ENCODE results near the gene GTF2B. TPM values are rescaled to one million over a fixed set of nuclear protein-coding genes. Genes with fewer than 3 reads are reported as not detected.
A peak's percentile ranks its signal among the peaks of the same experiment; 100 is the strongest.
"Not testable (repeated sequence)": the region's sequence is repeated elsewhere in the genome, so short reads cannot be mapped to it uniquely, and the experiment has no call there.

The GTF2B gene
- total RNA-seq, 2 experiments from 2014 or later: 36.5 to 38.8 TPM

GRCh38 chr1:88911800-88912199 lies 20.4 kb upstream of the GTF2B start:
- Mint-ChIP-seq H3K4me1 (ENCODE audit: low read depth) (peaks cover 21% of the 10 kb centered on the region), H3K36me3 (ENCODE audit: low read depth) (peaks cover 12% of the 10 kb centered on the region), H3K9me3 (ENCODE audit: insufficient read depth) (peaks cover 15% of the 10 kb centered on the region)
- H3K27ac Mint-ChIP-seq; H3K4me3 Mint-ChIP-seq; POLR2A ChIA-PET; H3K27me3 Mint-ChIP-seq (ENCODE audit: low read depth); ATAC-seq; DNase-seq: not testable (repeated sequence)
- CTCF ChIA-PET: interaction anchor here (0.7 to 1.6 kb wide), 3 partner anchors 11 to 13 kb away, joined by 3 read pairs; no protein-coding TSS in a partner anchor

GRCh38 chr1:88911161-88911560 lies 19.8 kb upstream of the GTF2B start:
- Mint-ChIP-seq H3K36me3 (ENCODE audit: low read depth) (peaks cover 6% of the 10 kb centered on the region), H3K9me3 (ENCODE audit: insufficient read depth) (peaks cover 9% of the 10 kb centered on the region), H3K4me1 (ENCODE audit: low read depth) (peaks cover 20% of the 10 kb centered on the region), H3K4me3 (no peak overlapping the region), H3K27me3 (ENCODE audit: low read depth) (no peaks in the 10 kb centered on the region), H3K27ac (no peak overlapping the region)
- DNase-seq (no peak), ATAC-seq (no peak)
- ChIA-PET CTCF (interaction anchor here (0.8 to 1.6 kb wide), 2 partner anchors 11 to 13 kb away, joined by 3 read pairs; no protein-coding TSS in a partner anchor), POLR2A (no interaction called here)

GRCh38 chr1:88910401-88910800 lies 19.0 kb upstream of the GTF2B start:
- no peak overlapping the region for H3K4me3 Mint-ChIP-seq
- H3K9me3 Mint-ChIP-seq (ENCODE audit: insufficient read depth): peaks cover 4% of the 10 kb centered on the region
- no peaks in the 10 kb centered on the region for H3K27me3 Mint-ChIP-seq (ENCODE audit: low read depth)
- no peak for DNase-seq
- CTCF ChIA-PET: interaction anchor here (1.6 kb wide), 1 partner anchor 10 kb away, joined by 3 read pairs; no protein-coding TSS in a partner anchor
- no peak for ATAC-seq
- H3K27ac Mint-ChIP-seq: no peak overlapping the region
- no peaks in the 10 kb centered on the region for H3K36me3 Mint-ChIP-seq (ENCODE audit: low read depth)
- H3K4me1 Mint-ChIP-seq (ENCODE audit: low read depth): peaks cover 20% of the 10 kb centered on the region
- POLR2A ChIA-PET: no interaction called here

GRCh38 chr1:88900883-88901282 lies 9.5 kb upstream of the GTF2B start:
- DNase-seq (no peak), ATAC-seq (no peak)
- ChIA-PET POLR2A (interaction anchor here (2.4 kb wide), 1 partner anchor 10 kb away, joined by 6 read pairs; the partner anchor contains the start of gene GTF2B), CTCF (interaction anchor here (0.9 kb wide), 1 partner anchor 10 kb away, joined by 3 read pairs; no protein-coding TSS in a partner anchor)
- Mint-ChIP-seq H3K4me3 (no peak overlapping the region), H3K36me3 (ENCODE audit: low read depth) (no peaks in the 10 kb centered on the region), H3K9me3 (ENCODE audit: insufficient read depth) (no peaks in the 10 kb centered on the region), H3K4me1 (ENCODE audit: low read depth) (no peaks in the 10 kb centered on the region), H3K27me3 (ENCODE audit: low read depth) (no peaks in the 10 kb centered on the region), H3K27ac (no peak overlapping the region)

- DNase-seq (no peak), ATAC-seq (no peak)
- H3K4me3 Mint-ChIP-seq: no peak overlapping the region
- no peaks in the 10 kb centered on the region for H3K36me3 Mint-ChIP-seq (ENCODE audit: low read depth)
- ChIA-PET POLR2A (no interaction called here), CTCF (no interaction called here)
- no peak overlapping the region for H3K27ac Mint-ChIP-seq
- no peaks in the 10 kb centered on the region for H3K9me3 Mint-ChIP-seq (ENCODE audit: insufficient read depth)
- no peaks in the 10 kb centered on the region for H3K27me3 Mint-ChIP-seq (ENCODE audit: low read depth)
- peaks cover 10% of the 10 kb centered on the region for H3K4me1 Mint-ChIP-seq (ENCODE audit: low read depth)
Measured at GRCh38 chr1:88897070-88897730, 5.8 kb upstream of the GTF2B start.

GRCh38 chr1:88892357-88892877 lies 1.1 kb upstream of the GTF2B start:
- ATAC-seq: no peak
- POLR2A ChIA-PET: interaction anchor here (1.2 to 2.6 kb wide), 2 partner anchors 208 to 365 kb away, joined by 3 to 23 read pairs; partner anchors contain the start of gene PKN2
- peak; percentile 36 for DNase-seq
- Mint-ChIP-seq H3K4me3 (peak overlapping the region; percentile 90), H3K9me3 (ENCODE audit: insufficient read depth) (no peaks in the 10 kb centered on the region), H3K27me3 (ENCODE audit: low read depth) (no peaks in the 10 kb centered on the region), H3K27ac (peak overlapping the region; percentile 90), H3K4me1 (ENCODE audit: low read depth) (peaks cover 43% of the 10 kb centered on the region), H3K36me3 (ENCODE audit: low read depth) (peaks cover 16% of the 10 kb centered on the region)
- CTCF ChIA-PET: interaction anchor here (0.6 to 5.8 kb wide), 2 partner anchors 15 to 106 kb away, joined by 3 to 65 read pairs; no protein-coding TSS in a partner anchor

- Mint-ChIP-seq H3K9me3 (ENCODE audit: insufficient read depth) (no peaks in the 10 kb centered on the region), H3K27ac (peak overlapping the region; percentile 90), H3K36me3 (ENCODE audit: low read depth) (peaks cover 21% of the 10 kb centered on the region), H3K4me3 (peak overlapping the region; percentile 90), H3K27me3 (ENCODE audit: low read depth) (no peaks in the 10 kb centered on the region), H3K4me1 (ENCODE audit: low read depth) (peaks cover 43% of the 10 kb centered on the region)
- CTCF ChIA-PET: interaction anchor here (0.6 to 5.8 kb wide), 3 partner anchors 15 to 106 kb away, joined by 3 to 65 read pairs (median 3); no protein-coding TSS in a partner anchor
- ATAC-seq (peak; percentile 9), DNase-seq (no peak)
- POLR2A ChIA-PET: interaction anchor here (0.5 to 2.6 kb wide), 7 partner anchors 8 to 836 kb away, joined by 3 to 23 read pairs (median 4); partner anchors contain the start of gene PKN2
Measured at GRCh38 chr1:88891951-88892340, 579 bp upstream of the GTF2B start.

GRCh38 chr1:88890791-88891317 lies 513 bp downstream of the GTF2B start:
- peak overlapping the region; percentile 90 for H3K27ac Mint-ChIP-seq
- POLR2A ChIA-PET: interaction anchor here (0.6 to 2.6 kb wide), 10 partner anchors 8 to 881 kb away, joined by 3 to 23 read pairs (median 3); partner anchors contain the start of genes GBP1 and PKN2
- DNase-seq: peak; percentile 54
- ATAC-seq: peak; percentile 17
- H3K9me3 Mint-ChIP-seq (ENCODE audit: insufficient read depth): no peaks in the 10 kb centered on the region
- peak overlapping the region; percentile 90 for H3K4me3 Mint-ChIP-seq
- H3K36me3 Mint-ChIP-seq (ENCODE audit: low read depth): peaks cover 24% of the 10 kb centered on the region
- CTCF ChIA-PET: interaction anchor here (0.8 to 5.8 kb wide), 3 partner anchors 14 to 31 kb away, joined by 3 to 65 read pairs (median 4); no protein-coding TSS in a partner anchor
- no peaks in the 10 kb centered on the region for H3K27me3 Mint-ChIP-seq (ENCODE audit: low read depth)
- H3K4me1 Mint-ChIP-seq (ENCODE audit: low read depth): peaks cover 43% of the 10 kb centered on the region

GRCh38 chr1:88890131-88890530 lies 1.2 kb downstream of the GTF2B start:
- DNase-seq (no peak), ATAC-seq (no peak)
- H3K27me3 Mint-ChIP-seq (ENCODE audit: low read depth): no peaks in the 10 kb centered on the region
- ChIA-PET POLR2A (interaction anchor here (0.6 to 2.6 kb wide), 5 partner anchors 155 to 882 kb away, joined by 3 to 23 read pairs (median 3); partner anchors contain the start of genes GBP1 and PKN2), CTCF (interaction anchor here (5.8 kb wide), 1 partner anchor 13 kb away, joined by 65 read pairs; no protein-coding TSS in a partner anchor)
- peak overlapping the region; percentile 90 for H3K4me3 Mint-ChIP-seq
- H3K9me3 Mint-ChIP-seq (ENCODE audit: insufficient read depth): no peaks in the 10 kb centered on the region
- peaks cover 43% of the 10 kb centered on the region for H3K4me1 Mint-ChIP-seq (ENCODE audit: low read depth)
- H3K36me3 Mint-ChIP-seq (ENCODE audit: low read depth): peaks cover 26% of the 10 kb centered on the region
- peak overlapping the region; percentile 90 for H3K27ac Mint-ChIP-seq

- Mint-ChIP-seq H3K4me3 (peak overlapping the region; percentile 27), H3K27ac (peak overlapping the region; percentile 29), H3K4me1 (ENCODE audit: low read depth) (peaks cover 45% of the 10 kb centered on the region), H3K36me3 (ENCODE audit: low read depth) (peaks cover 36% of the 10 kb centered on the region), H3K9me3 (ENCODE audit: insufficient read depth) (no peaks in the 10 kb centered on the region), H3K27me3 (ENCODE audit: low read depth) (no peaks in the 10 kb centered on the region)
- CTCF ChIA-PET: interaction anchor here (5.8 kb wide), 1 partner anchor 12 kb away, joined by 65 read pairs; no protein-coding TSS in a partner anchor
- peak; percentile 32 for ATAC-seq
- no peak for DNase-seq
- POLR2A ChIA-PET: interaction anchor here (0.5 to 1.0 kb wide), 3 partner anchors 13 to 596 kb away, joined by 3 read pairs; no protein-coding TSS in a partner anchor
Measured at GRCh38 chr1:88888750-88889149, 2.6 kb downstream of the GTF2B start.

GRCh38 chr1:88885933-88886332 lies 5.4 kb downstream of the GTF2B start:
- ATAC-seq (no peak), DNase-seq (no peak)
- Mint-ChIP-seq H3K36me3 (ENCODE audit: low read depth) (peaks cover 49% of the 10 kb centered on the region), H3K9me3 (ENCODE audit: insufficient read depth) (no peaks in the 10 kb centered on the region), H3K27ac (no peak overlapping the region), H3K4me3 (no peak overlapping the region), H3K4me1 (ENCODE audit: low read depth) (peaks cover 40% of the 10 kb centered on the region), H3K27me3 (ENCODE audit: low read depth) (no peaks in the 10 kb centered on the region)
- POLR2A ChIA-PET: no interaction called here
- CTCF ChIA-PET: interaction anchor here (0.9 kb wide), 1 partner anchor 9 kb away, joined by 3 read pairs; no protein-coding TSS in a partner anchor
